SJSA1 (cell line): ENCODE results near the gene EDN2. TPM values are rescaled to one million over a fixed set of nuclear protein-coding genes. Genes with fewer than 3 reads are reported as not detected.
A peak's percentile ranks its signal among the peaks of the same experiment; 100 is the strongest.

Source experiments
- DNase-seq, 2 experiments: peaks; one replicate each; pipeline ENCODE4 v3.0.0-alpha.2; 2015 to 2020; ENCODE audit warnings: low spot score in 2 of 2, low read depth in 1 of 2
- H3K27ac ChIP-seq: fragments of 250-450 bp; sonication (Bioruptor Pico); 2 replicates; pipeline ENCODE4 v1.5.1; 2020; ENCODE audit warnings: mild to moderate bottlenecking, moderate library complexity
- H3K27me3 ChIP-seq: fragments of 250-450 bp; sonication (Bioruptor Pico); replicated peaks from 2 replicates; pipeline ENCODE4 v1.5.1; 2020; ENCODE audit warnings: mild to moderate bottlenecking, moderate library complexity
- H3K36me3 ChIP-seq: fragments of 250-450 bp; sonication (Bioruptor Pico); 2 replicates; pipeline ENCODE4 v1.5.1; 2020; ENCODE audit warnings: mild to moderate bottlenecking
- H3K4me1 ChIP-seq: fragments of 250-450 bp; sonication (Bioruptor Pico); replicated peaks from 2 replicates; pipeline ENCODE4 v1.6.1; 2021; ENCODE audit warnings: mild to moderate bottlenecking
- H3K4me3 ChIP-seq: fragments of 250-450 bp; sonication (Bioruptor Pico); 2 replicates; pipeline ENCODE4 v1.5.1; 2020; ENCODE audit warnings: mild to moderate bottlenecking
- H3K9me3 ChIP-seq: fragments of 250-450 bp; sonication (Bioruptor Pico); replicated peaks from 2 replicates; pipeline ENCODE4 v1.5.1; 2020; ENCODE audit warnings: mild to moderate bottlenecking
- total RNA-seq: library from RNA; depleted of rRNA; stranded (reverse); fragments of >200 nt; shearing (Covaris generic); gene quantifications from 2 replicates; pipeline ENCODE4 v1.2.3, GENCODE V29; 2014; rRNA removed

The EDN2 gene
- total RNA-seq, 1 experiment from 2014 or later = 6.7 TPM

- H3K27ac ChIP-seq = peak overlapping the region; percentile 8; the same call in 1 of the 2 replicates
These were observed 50.2 kb downstream of the EDN2 start for GRCh38 chr1:41434306-41434705.

DNA sequence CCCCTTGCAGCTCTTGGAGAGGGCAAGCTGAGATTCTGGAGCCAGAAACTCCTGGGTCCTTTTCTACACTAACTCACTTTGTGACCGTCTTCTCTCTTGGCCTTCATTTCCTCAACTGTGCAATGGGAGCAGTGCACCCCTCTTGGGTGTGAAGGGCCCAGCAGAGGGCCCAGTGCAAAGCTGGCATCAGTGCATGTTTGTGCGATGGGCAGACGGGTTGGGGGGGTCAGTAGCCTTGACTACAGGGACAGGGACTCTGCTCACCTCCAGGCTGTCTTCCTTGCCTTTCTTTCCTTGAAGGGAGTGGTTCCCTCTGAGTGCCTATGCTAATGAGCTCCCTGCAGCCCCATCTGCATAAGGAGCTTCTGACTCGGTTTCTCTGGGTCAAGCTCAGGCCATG lies 51.0 kb downstream of the EDN2 start:
- Histone ChIP-seq H3K4me1 (peaks cover 58% of the 10 kb centered on the region), H3K27me3 (no peaks in the 10 kb centered on the region), H3K27ac (peak overlapping the region; percentile 24), H3K36me3 (peaks cover 2% of the 10 kb centered on the region; the same call in 1 of the 2 replicates), H3K4me3 (peak overlapping the region; percentile 19), H3K9me3 (no peaks in the 10 kb centered on the region)
- no peak for DNase-seq

More at GRCh38 chr1:41434306-41434705, 50.2 kb downstream of the EDN2 start:
- peak overlapping the region; percentile 16 for H3K4me3 ChIP-seq
- no peaks in the 10 kb centered on the region for H3K9me3 ChIP-seq
- peak in 1 of 2 experiments; percentile 26 for DNase-seq
- no peaks in the 10 kb centered on the region for H3K27me3 ChIP-seq
- peaks cover 7% of the 10 kb centered on the region for H3K36me3 ChIP-seq
- peaks cover 58% of the 10 kb centered on the region for H3K4me1 ChIP-seq

DNA sequence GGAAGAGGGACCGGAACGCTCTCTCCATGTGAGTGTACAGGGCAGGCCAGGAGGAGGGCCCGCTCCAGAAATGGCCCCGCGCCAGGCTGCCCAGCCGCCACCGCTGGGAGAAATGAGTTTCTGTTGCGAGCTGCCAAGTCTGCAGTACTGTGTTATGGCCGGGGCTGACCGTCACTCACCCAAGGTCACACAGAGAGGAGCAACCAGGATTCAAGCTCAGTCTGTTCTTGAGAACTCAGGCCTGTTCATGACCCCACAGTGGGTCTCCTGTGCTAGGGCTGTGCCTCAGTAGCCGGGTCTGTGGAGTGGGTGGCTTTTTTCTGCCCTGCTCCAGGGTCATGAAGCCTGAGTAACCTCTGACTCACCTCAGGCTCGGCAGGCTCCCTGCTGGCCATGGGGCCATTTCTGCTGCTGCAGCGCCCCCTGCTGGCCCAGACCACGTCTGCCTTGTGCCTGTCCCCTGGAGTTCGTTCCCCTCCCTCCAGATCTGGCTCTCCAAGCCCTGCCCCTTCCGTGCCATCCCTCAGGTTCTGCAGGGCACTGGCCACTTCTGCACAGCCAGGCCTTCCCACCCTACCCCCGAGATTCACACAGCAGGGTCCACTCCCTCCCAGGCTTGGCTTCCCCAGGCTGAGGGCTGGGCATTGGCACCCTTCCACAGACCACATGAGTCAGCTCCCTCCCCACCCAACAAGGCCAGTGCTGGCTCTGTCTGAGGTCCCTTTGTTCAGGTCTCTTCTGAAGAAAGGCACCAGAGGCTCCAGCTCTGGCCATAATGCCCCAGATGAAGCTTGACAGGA lies 51.8 kb downstream of the EDN2 start:
- DNase-seq = peak; percentile 98
- Histone ChIP-seq H3K9me3 (no peaks in the 10 kb centered on the region), H3K36me3 (no peaks in the 10 kb centered on the region), H3K4me1 (peaks cover 58% of the 10 kb centered on the region), H3K27ac (peak overlapping the region; percentile 37), H3K27me3 (no peaks in the 10 kb centered on the region), H3K4me3 (peak overlapping the region; percentile 19)

DNA sequence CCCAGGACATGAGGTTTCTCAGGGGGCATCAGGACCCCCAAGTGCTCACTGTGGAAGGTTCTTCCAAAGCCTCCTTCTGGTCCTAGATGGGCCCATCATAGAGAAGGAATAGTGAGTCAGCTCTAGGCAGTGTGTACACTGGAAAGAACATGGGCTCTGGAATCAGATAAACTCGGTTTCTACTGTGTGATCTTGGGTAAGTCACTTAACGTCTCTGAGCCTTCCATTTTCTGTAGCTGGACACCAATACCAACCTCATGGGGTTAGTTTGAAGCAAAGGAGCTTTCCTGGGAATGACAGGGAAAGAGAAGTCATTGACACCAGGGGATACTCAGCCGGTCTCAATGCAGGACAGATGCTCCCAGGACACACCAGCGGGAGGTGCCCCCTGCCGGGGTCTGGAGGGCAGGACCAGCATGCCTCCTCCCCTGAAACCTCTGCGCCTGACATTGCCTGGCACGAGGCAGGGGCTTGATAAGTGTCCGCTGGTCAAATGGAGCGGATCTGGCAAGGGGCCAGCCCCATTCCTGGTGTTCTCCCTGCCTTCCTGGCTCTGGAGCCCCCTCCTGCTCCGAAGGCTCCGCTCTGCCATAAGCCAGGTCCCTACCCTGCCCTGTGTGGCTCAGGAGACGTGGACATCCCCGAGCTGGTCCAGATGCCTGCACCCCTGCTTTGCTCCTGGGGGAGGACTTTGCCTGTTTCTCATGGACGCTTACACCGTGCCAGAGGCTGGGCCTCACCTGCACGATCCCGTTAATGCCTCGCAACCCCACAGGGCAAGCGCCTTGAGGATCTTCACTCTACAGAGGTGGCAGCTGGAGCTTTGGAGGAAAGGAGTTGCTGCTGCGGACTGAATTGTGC lies 52.8 kb downstream of the EDN2 start:
- Histone ChIP-seq H3K27me3 (no peaks in the 10 kb centered on the region), H3K4me3 (no peak overlapping the region), H3K9me3 (no peaks in the 10 kb centered on the region), H3K27ac (peak overlapping the region; percentile 37; the same call in 1 of the 2 replicates), H3K4me1 (peaks cover 51% of the 10 kb centered on the region), H3K36me3 (no peaks in the 10 kb centered on the region)
- no peak for DNase-seq

DNA sequence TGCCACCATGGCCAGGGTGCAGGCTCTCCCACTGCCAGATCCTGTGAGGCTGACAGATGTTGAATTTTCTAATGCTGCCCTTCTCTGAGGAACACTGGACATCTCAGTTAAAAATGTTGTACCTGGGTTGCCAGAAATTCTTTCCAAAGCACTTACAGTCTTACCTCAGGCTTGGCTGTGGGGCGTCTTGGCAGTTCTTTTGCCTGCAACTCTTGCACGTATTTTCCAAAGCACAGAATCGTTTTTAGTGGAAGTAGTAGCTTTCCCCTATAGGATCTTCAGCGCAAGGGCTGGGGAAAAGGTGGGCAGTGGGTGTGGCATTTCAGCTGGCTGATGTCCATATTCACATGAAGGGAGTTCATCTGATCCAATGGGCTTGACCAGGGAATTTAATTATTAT lies 53.9 kb downstream of the EDN2 start:
- no peak for DNase-seq
- Histone ChIP-seq H3K27me3 (no peaks in the 10 kb centered on the region), H3K4me3 (no peak overlapping the region), H3K36me3 (no peaks in the 10 kb centered on the region), H3K27ac (no peak overlapping the region), H3K9me3 (no peaks in the 10 kb centered on the region), H3K4me1 (peaks cover 39% of the 10 kb centered on the region)

DNA sequence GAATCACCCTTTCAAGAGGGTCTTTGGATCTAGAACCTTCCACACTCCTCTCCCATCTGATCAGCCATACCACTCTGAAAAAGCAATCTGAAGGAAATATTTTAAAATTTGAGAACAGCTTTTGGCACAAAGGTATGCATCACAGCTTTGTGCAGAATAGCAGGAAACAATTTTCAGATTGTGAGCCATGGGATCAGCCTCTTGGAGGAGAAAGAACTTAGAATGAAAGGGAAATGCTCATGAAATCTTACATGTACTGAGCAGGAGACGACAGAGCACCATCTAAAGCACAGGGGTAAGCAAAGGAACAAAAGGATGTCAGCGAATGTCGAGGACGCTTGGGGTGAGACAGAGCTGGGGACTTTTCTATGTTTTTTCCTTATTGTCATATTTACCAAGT lies 54.4 kb downstream of the EDN2 start:
- Histone ChIP-seq H3K4me3 (no peak overlapping the region), H3K4me1 (peaks cover 34% of the 10 kb centered on the region), H3K36me3 (no peaks in the 10 kb centered on the region), H3K9me3 (no peaks in the 10 kb centered on the region), H3K27me3 (no peaks in the 10 kb centered on the region), H3K27ac (no peak overlapping the region)
- DNase-seq = no peak

GRCh38 chr1:41429641-41430035 lies 54.8 kb downstream of the EDN2 start:
- H3K36me3 ChIP-seq = no peaks in the 10 kb centered on the region
- DNase-seq = no peak
- H3K27me3 ChIP-seq = no peaks in the 10 kb centered on the region
- no peak overlapping the region for H3K4me3 ChIP-seq
- peaks cover 30% of the 10 kb centered on the region for H3K4me1 ChIP-seq
- no peak overlapping the region for H3K27ac ChIP-seq
- H3K9me3 ChIP-seq = no peaks in the 10 kb centered on the region

Other genes with a start within 250 kb of the EDN2 start
- 16.6 and 28.8 TPM in 2 replicates for gene SCMH1, start 242.4 kb downstream of the EDN2 start, total RNA-seq
- 0.05 TPM in 1 of 2 replicates, not detected in the other for gene FOXO6, start 123.2 kb downstream of the EDN2 start, total RNA-seq